ENCODE results near the gene RPL13A. TPM values are rescaled to one million over a fixed set of nuclear protein-coding genes. Genes with fewer than 3 reads are reported as not detected.

RPL13A gene
- total and polyA plus RNA-seq, 2 of the 13 experiments (the other 11 are each of a cell fraction or from before 2014, with no cell fraction given) = 2,601 to 3,407 TPM

- TF ChIP-seq, protein P1, sequence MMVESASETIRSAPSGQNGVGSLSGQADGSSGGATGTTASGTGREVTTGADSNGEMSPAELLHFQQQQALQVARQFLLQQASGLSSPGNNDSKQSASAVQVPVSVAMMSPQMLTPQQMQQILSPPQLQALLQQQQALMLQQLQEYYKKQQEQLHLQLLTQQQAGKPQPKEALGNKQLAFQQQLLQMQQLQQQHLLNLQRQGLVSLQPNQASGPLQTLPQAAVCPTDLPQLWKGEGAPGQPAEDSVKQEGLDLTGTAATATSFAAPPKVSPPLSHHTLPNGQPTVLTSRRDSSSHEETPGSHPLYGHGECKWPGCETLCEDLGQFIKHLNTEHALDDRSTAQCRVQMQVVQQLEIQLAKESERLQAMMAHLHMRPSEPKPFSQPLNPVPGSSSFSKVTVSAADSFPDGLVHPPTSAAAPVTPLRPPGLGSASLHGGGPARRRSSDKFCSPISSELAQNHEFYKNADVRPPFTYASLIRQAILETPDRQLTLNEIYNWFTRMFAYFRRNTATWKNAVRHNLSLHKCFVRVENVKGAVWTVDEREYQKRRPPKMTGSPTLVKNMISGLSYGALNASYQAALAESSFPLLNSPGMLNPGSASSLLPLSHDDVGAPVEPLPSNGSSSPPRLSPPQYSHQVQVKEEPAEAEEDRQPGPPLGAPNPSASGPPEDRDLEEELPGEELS (CRISPR knock-in tag; IDR thresholded peaks at IDR 0.05) = peak; percentile 65; the same call in 1 of the 2 replicates
- TF ChIP-seq, protein P2, sequence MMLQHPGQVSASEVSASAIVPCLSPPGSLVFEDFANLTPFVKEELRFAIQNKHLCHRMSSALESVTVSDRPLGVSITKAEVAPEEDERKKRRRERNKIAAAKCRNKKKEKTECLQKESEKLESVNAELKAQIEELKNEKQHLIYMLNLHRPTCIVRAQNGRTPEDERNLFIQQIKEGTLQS (CRISPR knock-in tag; IDR thresholded peaks at IDR 0.05) = 0 out of 2 replicates have a peak, but pooled peaks have one; percentile 44
- TF ChIP-seq CENPX (CRISPR knock-in tag; IDR thresholded peaks at IDR 0.05) (no peak), THAP11 (CRISPR knock-in tag; IDR thresholded peaks at IDR 0.05) (peak; percentile 55), ZBTB10 (CRISPR knock-in tag; IDR thresholded peaks at IDR 0.05; ENCODE audit: borderline replicate concordance) (peak; percentile 50; the same call in 1 of the 2 replicates), ZNF543 (CRISPR knock-in tag; IDR thresholded peaks at IDR 0.05) (0 out of 2 replicates have a peak, but pooled peaks have one; percentile 53), MTF1 (CRISPR knock-in tag; IDR thresholded peaks at IDR 0.05) (no peak), ZNF232 (CRISPR knock-in tag; IDR thresholded peaks at IDR 0.05; ENCODE audit: borderline replicate concordance) (no peak), TEAD3 (CRISPR knock-in tag; optimal IDR thresholded peaks at IDR 0.05; ENCODE audit: borderline replicate concordance) (peak; percentile 51), HOXD1 (CRISPR knock-in tag; IDR thresholded peaks at IDR 0.05) (no peak), CEBPB (IDR thresholded peaks at IDR 0.05; ENCODE audit: borderline replicate concordance, low read depth, low read length) (no peak), ZNF746 (CRISPR knock-in tag; IDR thresholded peaks at IDR 0.05) (no peak)
- TF ChIP-seq, protein P3, sequence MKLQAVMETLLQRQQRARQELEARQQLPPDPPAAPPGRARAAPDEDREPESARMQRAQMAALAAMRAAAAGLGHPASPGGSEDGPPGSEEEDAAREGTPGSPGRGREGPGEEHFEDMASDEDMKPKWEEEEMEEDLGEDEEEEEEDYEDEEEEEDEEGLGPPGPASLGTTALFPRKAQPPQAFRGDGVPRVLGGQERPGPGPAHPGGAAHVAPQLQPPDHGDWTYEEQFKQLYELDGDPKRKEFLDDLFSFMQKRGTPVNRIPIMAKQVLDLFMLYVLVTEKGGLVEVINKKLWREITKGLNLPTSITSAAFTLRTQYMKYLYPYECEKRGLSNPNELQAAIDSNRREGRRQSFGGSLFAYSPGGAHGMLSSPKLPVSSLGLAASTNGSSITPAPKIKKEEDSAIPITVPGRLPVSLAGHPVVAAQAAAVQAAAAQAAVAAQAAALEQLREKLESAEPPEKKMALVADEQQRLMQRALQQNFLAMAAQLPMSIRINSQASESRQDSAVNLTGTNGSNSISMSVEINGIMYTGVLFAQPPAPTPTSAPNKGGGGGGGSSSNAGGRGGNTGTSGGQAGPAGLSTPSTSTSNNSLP (IDR thresholded peaks at IDR 0.05; ENCODE audit: low read depth, low read length) = peak; percentile 80
- TF ChIP-seq, protein P4, sequence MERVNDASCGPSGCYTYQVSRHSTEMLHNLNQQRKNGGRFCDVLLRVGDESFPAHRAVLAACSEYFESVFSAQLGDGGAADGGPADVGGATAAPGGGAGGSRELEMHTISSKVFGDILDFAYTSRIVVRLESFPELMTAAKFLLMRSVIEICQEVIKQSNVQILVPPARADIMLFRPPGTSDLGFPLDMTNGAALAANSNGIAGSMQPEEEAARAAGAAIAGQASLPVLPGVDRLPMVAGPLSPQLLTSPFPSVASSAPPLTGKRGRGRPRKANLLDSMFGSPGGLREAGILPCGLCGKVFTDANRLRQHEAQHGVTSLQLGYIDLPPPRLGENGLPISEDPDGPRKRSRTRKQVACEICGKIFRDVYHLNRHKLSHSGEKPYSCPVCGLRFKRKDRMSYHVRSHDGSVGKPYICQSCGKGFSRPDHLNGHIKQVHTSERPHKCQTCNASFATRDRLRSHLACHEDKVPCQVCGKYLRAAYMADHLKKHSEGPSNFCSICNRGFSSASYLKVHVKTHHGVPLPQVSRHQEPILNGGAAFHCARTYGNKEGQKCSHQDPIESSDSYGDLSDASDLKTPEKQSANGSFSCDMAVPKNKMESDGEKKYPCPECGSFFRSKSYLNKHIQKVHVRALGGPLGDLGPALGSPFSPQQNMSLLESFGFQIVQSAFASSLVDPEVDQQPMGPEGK (CRISPR knock-in tag; IDR thresholded peaks at IDR 0.05) = peak; percentile 96
Measured at GRCh38 chr19:49512970-49513745, 25.8 kb downstream of the RPL13A start (continued).

All from HepG2 (cell line).